Testis (tissue), 2 donors: Measurements from ENCODE around the gene OR2C3.

Source experiments
- POLR2A ChIP-seq: fragments of 450-650 bp; IDR thresholded peaks from one replicate; pipeline ENCODE4 v1.6.1; 2017; ENCODE audit warnings: antibody characterized with exemption, mild to moderate bottlenecking, moderate library complexity
- TF ChIP-seq, protein P1 (sequence below), 3 experiments: fragments of 450-650 bp in 2 of 3; fragments of 200-600 bp in 1 of 3; sonication (generic) in 1 of 3; IDR thresholded peaks; one replicate each; pipeline ENCODE4 v1.5.1; 2016 to 2019; ENCODE audit warnings: antibody characterized with exemption in 3 of 3, mild to moderate bottlenecking in 2 of 3, moderate library complexity in 1 of 3

DNA sequence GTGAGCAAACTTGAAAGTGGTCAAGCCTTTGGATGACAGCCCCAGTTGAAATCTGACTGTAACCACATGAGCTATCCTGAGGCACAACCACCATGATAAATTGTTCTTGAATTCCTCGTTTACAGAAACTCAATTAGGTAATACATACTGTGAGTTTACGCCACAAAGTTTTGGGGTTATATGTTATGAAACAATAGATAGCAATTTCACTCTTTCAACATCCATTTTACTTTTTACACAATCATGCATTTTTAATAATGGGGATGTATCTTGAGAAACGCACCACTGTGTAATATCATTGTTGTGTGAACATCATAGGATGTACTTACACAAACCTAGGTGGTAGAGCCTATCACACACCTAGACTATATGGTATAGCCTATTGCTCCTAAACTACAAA, 35.4 kb downstream of the OR2C3 start:
- no peak for TF ChIP-seq POLR2A
- TF ChIP-seq, protein P1, sequence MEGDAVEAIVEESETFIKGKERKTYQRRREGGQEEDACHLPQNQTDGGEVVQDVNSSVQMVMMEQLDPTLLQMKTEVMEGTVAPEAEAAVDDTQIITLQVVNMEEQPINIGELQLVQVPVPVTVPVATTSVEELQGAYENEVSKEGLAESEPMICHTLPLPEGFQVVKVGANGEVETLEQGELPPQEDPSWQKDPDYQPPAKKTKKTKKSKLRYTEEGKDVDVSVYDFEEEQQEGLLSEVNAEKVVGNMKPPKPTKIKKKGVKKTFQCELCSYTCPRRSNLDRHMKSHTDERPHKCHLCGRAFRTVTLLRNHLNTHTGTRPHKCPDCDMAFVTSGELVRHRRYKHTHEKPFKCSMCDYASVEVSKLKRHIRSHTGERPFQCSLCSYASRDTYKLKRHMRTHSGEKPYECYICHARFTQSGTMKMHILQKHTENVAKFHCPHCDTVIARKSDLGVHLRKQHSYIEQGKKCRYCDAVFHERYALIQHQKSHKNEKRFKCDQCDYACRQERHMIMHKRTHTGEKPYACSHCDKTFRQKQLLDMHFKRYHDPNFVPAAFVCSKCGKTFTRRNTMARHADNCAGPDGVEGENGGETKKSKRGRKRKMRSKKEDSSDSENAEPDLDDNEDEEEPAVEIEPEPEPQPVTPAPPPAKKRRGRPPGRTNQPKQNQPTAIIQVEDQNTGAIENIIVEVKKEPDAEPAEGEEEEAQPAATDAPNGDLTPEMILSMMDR (IDR thresholded peaks at IDR 0.05): no peak
